ENCODE measurements around the gene CADM3.

GRCh38 chr1:159171254-159171687 is at the start of gene CADM3:
- TF ChIP-seq CTCF (IDR thresholded peaks at IDR 0.05; ENCODE audit: low read depth, low read length, poor library complexity, severe bottlenecking) = no peak
- no peak for TF ChIP-seq EZH2phosphoT487 (IDR thresholded peaks at IDR 0.05; ENCODE audit: borderline replicate concordance, low read length)

All from DOHH2 (cell line).